ENCODE measurements around the gene GRHL1. TPM values are rescaled to one million over a fixed set of nuclear protein-coding genes. Genes with fewer than 3 reads are reported as not detected.
A peak's percentile ranks its signal among the peaks of the same experiment; 100 is the strongest.

GRHL1 gene
- total RNA-seq, 1 donor: 1.3 TPM

- peak within 1 kb of the TSS; percentile 74 for H3K4me3 ChIP-seq (ENCODE audit: low read depth, low read length)
- DNase-seq (ENCODE audit: low read depth): peak; percentile 83
- no peak for TF ChIP-seq CTCF (IDR thresholded peaks at IDR 0.05; ENCODE audit: insufficient read depth, low read length)
Observed at GRCh38 chr2:10043256-10043905, 91.9 kb downstream of the GRHL1 start, which contains the start of gene KLF11. Gene KLF11, plus strand, starts transcription at chr2:10043550. Its CDS starts 167 bp downstream, at chr2:10043717.

- peak; percentile 92 for DNase-seq (ENCODE audit: low read depth)
- peak overlapping the region; percentile 74 for H3K4me3 ChIP-seq (ENCODE audit: low read depth, low read length)
- no peak for TF ChIP-seq CTCF (IDR thresholded peaks at IDR 0.05; ENCODE audit: insufficient read depth, low read length)
Observed at GRCh38 chr2:10043906-10044601, 92.6 kb downstream of the GRHL1 start.

- peak; percentile 16 for DNase-seq (ENCODE audit: low read depth)
- H3K4me3 ChIP-seq (ENCODE audit: low read depth, low read length): no peak overlapping the region
- TF ChIP-seq CTCF (IDR thresholded peaks at IDR 0.05; ENCODE audit: insufficient read depth, low read length): no peak
Observed at GRCh38 chr2:10045561-10046355, 94.3 kb downstream of the GRHL1 start.

GRCh38 chr2:10046931-10047330, 95.4 kb downstream of the GRHL1 start:
- H3K4me3 ChIP-seq (ENCODE audit: low read depth, low read length): no peak overlapping the region
- DNase-seq (ENCODE audit: low read depth): no peak
- TF ChIP-seq CTCF (IDR thresholded peaks at IDR 0.05; ENCODE audit: insufficient read depth, low read length): no peak

GRCh38 chr2:10047616-10048500, 96.4 kb downstream of the GRHL1 start:
- TF ChIP-seq CTCF (IDR thresholded peaks at IDR 0.05; ENCODE audit: insufficient read depth, low read length): no peak
- DNase-seq (ENCODE audit: low read depth): no peak
- H3K4me3 ChIP-seq (ENCODE audit: low read depth, low read length): no peak overlapping the region

Measured in fibroblast of the aortic adventitia (primary cell).